ENCODE results near the gene AIMP1. TPM values are rescaled to one million over a fixed set of nuclear protein-coding genes. Genes with fewer than 3 reads are reported as not detected.

The AIMP1 gene
- total RNA-seq, 1 donor from 2014 or later = 25.0 TPM

DNA sequence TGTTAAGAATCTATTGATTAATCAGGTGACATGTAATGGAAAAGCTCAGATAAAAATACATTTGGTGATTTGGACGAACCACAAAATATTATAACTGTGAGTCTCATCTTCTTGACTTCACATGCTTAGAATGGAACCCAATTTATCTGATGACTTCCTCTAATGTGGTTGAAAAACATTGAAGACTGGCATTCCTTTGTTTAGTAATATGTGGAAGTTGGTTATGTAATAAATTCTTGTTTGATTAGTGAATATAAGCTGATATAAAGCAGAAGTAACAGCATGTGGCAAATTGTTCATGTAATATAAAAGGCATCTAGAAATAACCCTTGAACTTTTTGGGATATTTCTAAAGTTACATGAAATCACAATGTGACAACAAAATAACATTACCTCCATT lies 42.5 kb downstream of the AIMP1 start:
- H3K4me3 ChIP-seq (ENCODE audit: low read depth, low read length) = no peak overlapping the region
- no peak for DNase-seq (ENCODE audit: low read depth)
- TF ChIP-seq, protein P1, sequence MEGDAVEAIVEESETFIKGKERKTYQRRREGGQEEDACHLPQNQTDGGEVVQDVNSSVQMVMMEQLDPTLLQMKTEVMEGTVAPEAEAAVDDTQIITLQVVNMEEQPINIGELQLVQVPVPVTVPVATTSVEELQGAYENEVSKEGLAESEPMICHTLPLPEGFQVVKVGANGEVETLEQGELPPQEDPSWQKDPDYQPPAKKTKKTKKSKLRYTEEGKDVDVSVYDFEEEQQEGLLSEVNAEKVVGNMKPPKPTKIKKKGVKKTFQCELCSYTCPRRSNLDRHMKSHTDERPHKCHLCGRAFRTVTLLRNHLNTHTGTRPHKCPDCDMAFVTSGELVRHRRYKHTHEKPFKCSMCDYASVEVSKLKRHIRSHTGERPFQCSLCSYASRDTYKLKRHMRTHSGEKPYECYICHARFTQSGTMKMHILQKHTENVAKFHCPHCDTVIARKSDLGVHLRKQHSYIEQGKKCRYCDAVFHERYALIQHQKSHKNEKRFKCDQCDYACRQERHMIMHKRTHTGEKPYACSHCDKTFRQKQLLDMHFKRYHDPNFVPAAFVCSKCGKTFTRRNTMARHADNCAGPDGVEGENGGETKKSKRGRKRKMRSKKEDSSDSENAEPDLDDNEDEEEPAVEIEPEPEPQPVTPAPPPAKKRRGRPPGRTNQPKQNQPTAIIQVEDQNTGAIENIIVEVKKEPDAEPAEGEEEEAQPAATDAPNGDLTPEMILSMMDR (conservative IDR thresholded peaks at IDR 0.05; ENCODE audit: low read depth, low read length) = no peak

- DNase-seq (ENCODE audit: low read depth) = no peak
- no peak overlapping the region for H3K4me3 ChIP-seq (ENCODE audit: low read depth, low read length)
- TF ChIP-seq, protein P1 (conservative IDR thresholded peaks at IDR 0.05; ENCODE audit: low read depth, low read length) = no peak
These were observed 45.9 kb downstream of the AIMP1 start for GRCh38 chr4:106362086-106362825.

DNA sequence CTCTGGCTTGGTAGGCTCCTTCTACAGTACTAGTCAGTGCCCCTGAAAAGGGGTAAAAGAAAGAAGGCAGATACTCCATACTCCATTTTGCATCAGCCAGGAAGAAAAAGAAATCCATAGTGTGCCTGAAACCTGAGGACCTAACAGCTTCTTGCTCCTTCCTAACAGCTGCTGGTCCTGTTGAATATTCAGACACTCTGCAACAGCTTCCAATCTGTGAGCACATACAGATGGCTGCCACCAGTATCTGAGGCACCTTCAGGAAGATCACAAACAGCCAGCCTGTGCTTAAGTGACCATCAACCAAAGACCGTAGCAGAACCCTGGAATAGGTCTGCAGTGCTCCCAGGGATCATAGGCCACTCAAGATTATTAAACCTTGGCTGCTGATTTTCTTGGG lies 47.9 kb downstream of the AIMP1 start:
- no peak for DNase-seq (ENCODE audit: low read depth)
- TF ChIP-seq, protein P1 (conservative IDR thresholded peaks at IDR 0.05; ENCODE audit: low read depth, low read length) = no peak
- no peak overlapping the region for H3K4me3 ChIP-seq (ENCODE audit: low read depth, low read length)

GRCh38 chr4:106365613-106366012 lies 49.3 kb downstream of the AIMP1 start:
- TF ChIP-seq, protein P1 (conservative IDR thresholded peaks at IDR 0.05; ENCODE audit: low read depth, low read length) = no peak
- H3K4me3 ChIP-seq (ENCODE audit: low read depth, low read length) = no peak overlapping the region
- peak; percentile 81 for DNase-seq (ENCODE audit: low read depth)

DNA sequence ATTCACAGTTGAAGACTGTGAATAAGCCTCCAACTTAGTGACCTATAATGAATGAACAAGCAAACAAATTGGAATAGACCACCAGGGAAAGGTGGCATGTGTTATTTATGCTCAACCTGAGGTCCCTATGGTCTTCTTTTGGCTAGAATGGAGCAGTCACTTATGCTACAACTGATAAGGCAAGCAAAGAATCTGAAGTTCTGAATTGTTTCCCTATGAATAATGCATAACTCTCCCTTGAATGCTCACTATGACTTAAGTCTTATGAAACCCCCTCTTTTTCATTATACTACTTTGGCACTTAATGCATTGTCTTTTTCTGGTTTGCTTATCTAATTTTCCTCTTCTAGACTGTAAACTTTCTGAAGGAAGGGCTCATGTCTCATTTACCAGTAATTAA lies 49.7 kb downstream of the AIMP1 start:
- TF ChIP-seq, protein P1 (conservative IDR thresholded peaks at IDR 0.05; ENCODE audit: low read depth, low read length) = no peak
- no peak overlapping the region for H3K4me3 ChIP-seq (ENCODE audit: low read depth, low read length)
- DNase-seq (ENCODE audit: low read depth) = no peak

- no peak for DNase-seq (ENCODE audit: low read depth)
These were observed 50.7 kb downstream of the AIMP1 start for GRCh38 chr4:106367072-106367471.

More at GRCh38 chr4:106367072-106367471, 50.7 kb downstream of the AIMP1 start:
- H3K4me3 ChIP-seq (ENCODE audit: low read depth, low read length) = no peak overlapping the region
- TF ChIP-seq, protein P1 (conservative IDR thresholded peaks at IDR 0.05; ENCODE audit: low read depth, low read length) = no peak
